ENCODE results near the gene CDH13. TPM values are rescaled to one million over a fixed set of nuclear protein-coding genes. Genes with fewer than 3 reads are reported as not detected.

The CDH13 gene
- total RNA-seq, 3 donors from 2014 or later = 4.9 to 11.2 (median 9.8) TPM

DNA sequence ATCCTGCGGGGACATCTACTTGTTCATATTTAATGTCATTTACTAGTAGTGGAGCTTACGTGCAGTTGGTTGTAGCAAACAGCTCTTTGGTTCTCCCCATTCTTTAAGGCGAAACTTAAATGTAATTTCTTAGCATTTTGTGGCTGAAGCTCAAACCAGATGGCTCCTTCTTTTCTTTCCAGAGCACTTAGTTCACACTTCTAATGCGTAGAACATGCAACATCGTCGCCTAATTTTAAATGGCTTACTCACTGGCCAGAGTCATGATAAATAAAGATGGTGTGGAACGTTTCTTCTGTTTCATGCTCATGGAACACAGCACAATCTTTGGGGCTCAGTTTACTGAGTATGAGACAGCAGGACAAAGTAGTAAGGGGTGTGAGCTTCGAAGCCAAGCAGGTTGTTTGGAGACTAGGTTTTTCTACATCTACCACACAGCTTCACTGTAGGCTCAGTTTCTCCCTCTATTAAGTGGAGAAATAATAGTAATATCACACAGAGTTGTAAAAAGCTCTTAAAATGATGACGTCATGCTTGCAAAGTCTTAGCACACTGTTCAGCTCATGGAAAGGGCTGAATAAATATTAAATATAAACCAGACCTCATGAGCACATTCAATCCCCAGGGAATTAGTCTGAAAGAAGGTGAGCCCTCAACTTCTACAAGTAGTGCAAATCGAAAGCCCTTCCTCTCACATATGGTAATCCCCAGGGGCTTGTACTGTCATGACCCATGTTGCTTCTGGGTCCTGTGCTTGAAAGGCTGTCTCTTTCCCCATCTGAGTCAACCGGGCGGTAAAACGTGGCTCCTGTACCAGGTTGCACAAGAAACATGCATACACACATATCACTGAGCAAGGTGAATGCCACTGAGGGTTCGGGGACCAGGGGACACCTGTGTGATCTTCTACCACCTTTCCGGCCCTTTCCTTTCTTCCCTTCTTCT, 384.3 kb downstream of the CDH13 start:
- intact Hi-C loops (cut with DNase I, micrococcal nuclease) = no loop called here
- TF ChIP-seq, protein P1, sequence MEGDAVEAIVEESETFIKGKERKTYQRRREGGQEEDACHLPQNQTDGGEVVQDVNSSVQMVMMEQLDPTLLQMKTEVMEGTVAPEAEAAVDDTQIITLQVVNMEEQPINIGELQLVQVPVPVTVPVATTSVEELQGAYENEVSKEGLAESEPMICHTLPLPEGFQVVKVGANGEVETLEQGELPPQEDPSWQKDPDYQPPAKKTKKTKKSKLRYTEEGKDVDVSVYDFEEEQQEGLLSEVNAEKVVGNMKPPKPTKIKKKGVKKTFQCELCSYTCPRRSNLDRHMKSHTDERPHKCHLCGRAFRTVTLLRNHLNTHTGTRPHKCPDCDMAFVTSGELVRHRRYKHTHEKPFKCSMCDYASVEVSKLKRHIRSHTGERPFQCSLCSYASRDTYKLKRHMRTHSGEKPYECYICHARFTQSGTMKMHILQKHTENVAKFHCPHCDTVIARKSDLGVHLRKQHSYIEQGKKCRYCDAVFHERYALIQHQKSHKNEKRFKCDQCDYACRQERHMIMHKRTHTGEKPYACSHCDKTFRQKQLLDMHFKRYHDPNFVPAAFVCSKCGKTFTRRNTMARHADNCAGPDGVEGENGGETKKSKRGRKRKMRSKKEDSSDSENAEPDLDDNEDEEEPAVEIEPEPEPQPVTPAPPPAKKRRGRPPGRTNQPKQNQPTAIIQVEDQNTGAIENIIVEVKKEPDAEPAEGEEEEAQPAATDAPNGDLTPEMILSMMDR (IDR thresholded peaks at IDR 0.05) = no peak
- no peak for ATAC-seq

DNA sequence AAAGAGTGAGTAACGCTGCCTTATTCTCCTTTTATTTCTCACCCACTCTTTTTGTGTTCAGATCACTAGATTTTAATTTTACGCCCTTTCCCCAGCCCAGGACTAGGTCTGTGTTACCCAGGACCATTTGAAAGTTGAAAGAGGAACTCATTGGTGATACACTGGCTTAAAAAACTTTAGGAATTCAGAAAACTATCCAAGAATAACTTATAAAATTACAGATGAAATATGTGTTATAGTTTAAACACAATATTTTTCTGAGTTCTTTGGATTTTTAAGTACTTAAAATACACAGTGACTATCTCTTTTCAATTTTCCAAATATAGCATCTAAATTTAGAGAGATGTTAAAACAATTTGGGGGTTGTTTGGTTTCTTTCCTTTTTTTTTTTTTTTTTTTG, 385.2 kb downstream of the CDH13 start:
- no peaks in the 10 kb centered on the region for H3K36me3 ChIP-seq (ENCODE audit: low read depth)
- TF ChIP-seq, protein P1 (IDR thresholded peaks at IDR 0.05) = no peak

More for the DNA sequence above, 384.3 kb downstream of the CDH13 start:
- H3K36me3 ChIP-seq (ENCODE audit: low read depth) = no peaks in the 10 kb centered on the region
- H3K4me3 ChIP-seq = no peak overlapping the region
- H3K4me1 ChIP-seq (ENCODE audit: low read depth) = no peaks in the 10 kb centered on the region
- no peaks in the 10 kb centered on the region for H3K9me3 ChIP-seq
- DNase-seq = no peak

DNA sequence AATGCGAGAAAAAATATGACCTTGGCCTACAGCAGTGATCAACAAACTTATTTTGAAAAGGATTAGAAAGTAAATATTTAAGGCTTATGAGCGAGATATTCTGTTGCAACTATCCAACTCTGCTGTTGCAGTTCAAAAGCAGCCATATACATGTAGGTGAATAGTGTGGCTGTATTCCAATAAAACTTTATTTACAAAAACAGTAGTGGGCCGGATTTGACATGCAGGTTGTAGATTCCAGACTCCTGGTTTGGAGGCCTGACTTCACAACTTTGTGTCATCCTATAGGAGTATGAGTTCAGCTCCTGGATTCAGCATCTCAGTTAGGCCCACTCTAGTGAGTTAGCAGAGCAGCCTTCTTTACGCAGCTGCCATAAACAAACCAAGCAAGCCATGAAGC, 386.3 kb downstream of the CDH13 start:
- no peaks in the 10 kb centered on the region for H3K4me1 ChIP-seq (ENCODE audit: low read depth)
- no peak for DNase-seq
- intact Hi-C loops (cut with DNase I, micrococcal nuclease) = no loop called here
- no peak overlapping the region for H3K4me3 ChIP-seq
- no peaks in the 10 kb centered on the region for H3K36me3 ChIP-seq (ENCODE audit: low read depth)
- TF ChIP-seq, protein P1 (IDR thresholded peaks at IDR 0.05) = no peak
- no peaks in the 10 kb centered on the region for H3K9me3 ChIP-seq
- no peak for ATAC-seq

More for the DNA sequence above, 385.2 kb downstream of the CDH13 start:
- Histone ChIP-seq H3K4me3 (no peak overlapping the region), H3K9me3 (no peaks in the 10 kb centered on the region), H3K4me1 (ENCODE audit: low read depth) (no peaks in the 10 kb centered on the region)
- DNase-seq = no peak
- ATAC-seq = no peak
- intact Hi-C loops (cut with DNase I, micrococcal nuclease) = no loop called here

DNA sequence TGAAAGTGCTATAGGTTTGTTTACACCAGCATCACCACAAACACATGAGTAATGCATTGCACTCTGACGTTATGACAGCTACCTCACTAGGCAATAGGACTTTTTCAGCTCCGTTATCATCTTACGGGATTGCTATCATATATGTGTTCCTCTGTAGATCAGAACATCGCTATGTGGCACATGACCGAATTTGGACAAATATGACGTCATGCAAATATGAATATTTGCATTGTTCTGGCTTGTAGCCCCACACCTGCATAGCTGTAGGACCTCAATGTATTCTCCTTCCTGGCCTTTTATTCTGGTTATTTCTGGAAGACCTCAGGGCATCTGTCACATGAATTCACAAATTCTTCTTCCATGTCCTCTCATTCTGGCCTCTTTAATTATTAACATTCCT, 393.2 kb downstream of the CDH13 start:
- Histone ChIP-seq H3K4me1 (ENCODE audit: low read depth) (no peaks in the 10 kb centered on the region), H3K36me3 (ENCODE audit: low read depth) (no peaks in the 10 kb centered on the region), H3K9me3 (no peaks in the 10 kb centered on the region), H3K4me3 (no peak overlapping the region)
- ATAC-seq = no peak
- DNase-seq = no peak
- intact Hi-C loops (cut with DNase I, micrococcal nuclease) = no loop called here
- TF ChIP-seq, protein P1 (IDR thresholded peaks at IDR 0.05) = no peak

DNA sequence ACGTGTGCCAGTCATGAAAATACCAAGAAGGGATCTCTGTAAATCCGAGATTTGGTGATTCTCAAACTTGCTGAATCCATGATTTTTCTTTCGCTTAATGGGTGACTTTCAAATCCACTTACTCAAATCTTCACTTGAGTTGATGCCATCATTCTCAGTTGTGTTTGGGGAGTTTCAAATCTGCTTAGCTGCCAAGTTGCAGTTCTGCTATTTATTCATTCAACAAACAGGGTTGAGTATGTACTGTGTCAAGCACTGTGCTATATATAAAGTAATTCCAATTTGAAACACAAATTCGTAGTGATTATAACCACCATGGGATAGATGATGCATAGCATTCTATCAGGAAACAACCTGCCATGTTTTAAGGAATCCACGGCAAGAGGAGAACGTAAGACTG, 394.3 kb downstream of the CDH13 start:
- ATAC-seq = no peak
- Histone ChIP-seq H3K4me1 (ENCODE audit: low read depth) (no peaks in the 10 kb centered on the region), H3K4me3 (no peak overlapping the region), H3K9me3 (no peaks in the 10 kb centered on the region), H3K36me3 (ENCODE audit: low read depth) (no peaks in the 10 kb centered on the region)
- TF ChIP-seq, protein P1 (IDR thresholded peaks at IDR 0.05) = no peak
- intact Hi-C loops (cut with DNase I, micrococcal nuclease) = no loop called here
- no peak for DNase-seq

Measured in mucosa of descending colon (tissue), 3 donors.